ENCODE results near the gene ADARB1.

Gene ADARB1

GRCh38 chr21:45029948-45030681 lies 44.3 kb upstream of the ADARB1 start:
- TF ChIP-seq Cebpa-rat (IDR thresholded peaks at IDR 0.05) = no peak
- Histone ChIP-seq H3K4me1 (peaks cover 30 to 63% (median 51%) of the 10 kb centered on the region in 10 experiments), H3K4me2 (peak overlapping the region; percentile 74 to 97 (median 91)), H3K4me3 (no peak overlapping the region), H3K27ac (peak overlapping the region in 1 of 11 experiments; percentile 5; a peak in 1 of 22 replicates), H3K27me3 (peaks cover 0 to 38% (median 0%) of the 10 kb centered on the region in 11 experiments; a peak in 7 of 22 replicates), H3K9me3 (replicated peaks in 1 of 11) (peaks cover 2 to 11% (median 8%) of the 10 kb centered on the region in 11 experiments; a peak in 20 of 22 replicates), H3K36me3 (peaks cover 0 to 3% (median 0%) of the 10 kb centered on the region in 11 experiments; a peak in 2 of 22 replicates), H3K9ac (peak overlapping the region in 3 of 11 experiments; percentile 1 to 20 (median 3); a peak in 1 of 22 replicates), H4K20me1 (peaks cover 0 to 27% (median 0%) of the 10 kb centered on the region in 11 experiments; a peak in 6 of 22 replicates)

- H3K27ac ChIP-seq = peak overlapping the region in 5 of 11 experiments; percentile 13 to 51 (median 33); a peak in 7 of 22 replicates
- peak overlapping the region in 6 of 11 experiments; percentile 40 to 71 (median 45); a peak in 12 of 22 replicates for H3K9ac ChIP-seq
- peaks cover 0 to 27% (median 0%) of the 10 kb centered on the region in 11 experiments; a peak in 6 of 22 replicates for H4K20me1 ChIP-seq
- H3K9me3 ChIP-seq (replicated peaks in 1 of 11) = peaks cover 10 to 16% (median 15%) of the 10 kb centered on the region in 11 experiments
- H3K36me3 ChIP-seq = peaks cover 0 to 8% (median 0%) of the 10 kb centered on the region in 11 experiments; a peak in 3 of 22 replicates
- H3K4me2 ChIP-seq = peak overlapping the region; percentile 74 to 97 (median 91)
- H3K4me1 ChIP-seq = peaks cover 30 to 63% (median 51%) of the 10 kb centered on the region in 10 experiments
- H3K4me3 ChIP-seq = peak overlapping the region in 8 of 10 experiments; percentile 8 to 37 (median 28); a peak in 11 of 20 replicates
- H3K27me3 ChIP-seq = peaks cover 0 to 38% (median 0%) of the 10 kb centered on the region in 11 experiments; a peak in 7 of 22 replicates
- TF ChIP-seq Cebpa-rat (IDR thresholded peaks at IDR 0.05) = no peak
Measured at GRCh38 chr21:45030682-45031570, 43.5 kb upstream of the ADARB1 start.

- peak overlapping the region; percentile 74 to 97 (median 91) for H3K4me2 ChIP-seq
- H3K36me3 ChIP-seq = peaks cover 0 to 11% (median under 1%) of the 10 kb centered on the region in 11 experiments; a peak in 5 of 22 replicates
- H3K27ac ChIP-seq = peak overlapping the region in 5 of 11 experiments; percentile 13 to 51 (median 33); a peak in 6 of 22 replicates
- peaks cover 30 to 59% (median 51%) of the 10 kb centered on the region in 10 experiments for H3K4me1 ChIP-seq
- H4K20me1 ChIP-seq = peaks cover 0 to 27% (median 0%) of the 10 kb centered on the region in 11 experiments; a peak in 6 of 22 replicates
- peaks cover 18 to 24% (median 22%) of the 10 kb centered on the region in 11 experiments for H3K9me3 ChIP-seq (replicated peaks in 1 of 11)
- no peak for TF ChIP-seq Cebpa-rat (IDR thresholded peaks at IDR 0.05)
- peaks cover 0 to 38% (median 0%) of the 10 kb centered on the region in 11 experiments; a peak in 7 of 22 replicates for H3K27me3 ChIP-seq
- H3K4me3 ChIP-seq = peak overlapping the region in 6 of 10 experiments; percentile 17 to 37 (median 31); a peak in 8 of 20 replicates
- H3K9ac ChIP-seq = peak overlapping the region in 6 of 11 experiments; percentile 40 to 71 (median 45); a peak in 12 of 22 replicates
Measured at GRCh38 chr21:45031571-45032191, 42.7 kb upstream of the ADARB1 start.

DNA sequence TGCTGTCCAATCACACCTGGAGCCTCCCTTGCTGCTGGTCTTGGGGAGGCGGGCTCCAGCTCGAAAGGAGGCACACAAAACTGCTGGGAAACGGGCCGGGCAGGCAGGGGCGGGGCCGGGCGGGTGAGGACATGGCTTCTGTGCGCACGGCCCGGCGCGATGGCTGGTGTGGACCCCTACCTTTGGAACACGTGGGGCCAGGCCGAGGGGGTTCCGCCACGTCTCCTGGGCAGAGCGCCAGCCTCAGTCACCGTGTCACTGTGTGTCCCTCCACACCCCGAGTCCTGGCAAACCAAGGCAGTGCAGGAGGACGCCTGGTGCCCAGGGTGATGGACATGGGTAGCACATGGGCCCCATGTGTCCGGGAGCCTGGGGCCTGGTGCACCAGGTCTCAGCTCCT lies 42.0 kb upstream of the ADARB1 start:
- H3K4me2 ChIP-seq = peak overlapping the region in 8 of 11 experiments; percentile 80 to 97 (median 92); a peak in 15 of 22 replicates
- TF ChIP-seq Cebpa-rat (IDR thresholded peaks at IDR 0.05) = no peak

GRCh38 chr21:45032977-45033710 lies 41.2 kb upstream of the ADARB1 start:
- Histone ChIP-seq H4K20me1 (peaks cover 0 to 27% (median 0%) of the 10 kb centered on the region in 11 experiments; a peak in 6 of 22 replicates), H3K9me3 (replicated peaks in 1 of 11) (peaks cover 26 to 39% (median 37%) of the 10 kb centered on the region in 11 experiments), H3K36me3 (peaks cover 0 to 19% (median 5%) of the 10 kb centered on the region in 11 experiments; a peak in 6 of 22 replicates), H3K27me3 (peaks cover 0 to 38% (median 0%) of the 10 kb centered on the region in 11 experiments; a peak in 7 of 22 replicates), H3K9ac (0 out of 22 replicates have a peak overlapping the region, but pooled peaks of 1 of the 11 experiments have one; percentile 12), H3K27ac (no peak overlapping the region), H3K4me1 (peaks cover 33 to 59% (median 54%) of the 10 kb centered on the region in 10 experiments), H3K4me3 (no peak overlapping the region), H3K4me2 (peak overlapping the region; percentile 10 to 65 (median 29); a peak in 17 of 22 replicates)
- TF ChIP-seq Cebpa-rat (IDR thresholded peaks at IDR 0.05) = no peak

More for the DNA sequence above, 42.0 kb upstream of the ADARB1 start:
- Histone ChIP-seq H3K4me3 (no peak overlapping the region), H3K9me3 (replicated peaks in 1 of 11) (peaks cover 25 to 31% (median 29%) of the 10 kb centered on the region in 11 experiments), H3K9ac (peak overlapping the region in 1 of 11 experiments; percentile 48; a peak in 1 of 22 replicates), H4K20me1 (peaks cover 0 to 27% (median 0%) of the 10 kb centered on the region in 11 experiments; a peak in 6 of 22 replicates), H3K27me3 (peaks cover 0 to 38% (median 0%) of the 10 kb centered on the region in 11 experiments; a peak in 7 of 22 replicates), H3K4me1 (peaks cover 30 to 54% (median 51%) of the 10 kb centered on the region in 10 experiments), H3K27ac (no peak overlapping the region), H3K36me3 (peaks cover 0 to 17% (median 5%) of the 10 kb centered on the region in 11 experiments; a peak in 6 of 22 replicates)

DNA sequence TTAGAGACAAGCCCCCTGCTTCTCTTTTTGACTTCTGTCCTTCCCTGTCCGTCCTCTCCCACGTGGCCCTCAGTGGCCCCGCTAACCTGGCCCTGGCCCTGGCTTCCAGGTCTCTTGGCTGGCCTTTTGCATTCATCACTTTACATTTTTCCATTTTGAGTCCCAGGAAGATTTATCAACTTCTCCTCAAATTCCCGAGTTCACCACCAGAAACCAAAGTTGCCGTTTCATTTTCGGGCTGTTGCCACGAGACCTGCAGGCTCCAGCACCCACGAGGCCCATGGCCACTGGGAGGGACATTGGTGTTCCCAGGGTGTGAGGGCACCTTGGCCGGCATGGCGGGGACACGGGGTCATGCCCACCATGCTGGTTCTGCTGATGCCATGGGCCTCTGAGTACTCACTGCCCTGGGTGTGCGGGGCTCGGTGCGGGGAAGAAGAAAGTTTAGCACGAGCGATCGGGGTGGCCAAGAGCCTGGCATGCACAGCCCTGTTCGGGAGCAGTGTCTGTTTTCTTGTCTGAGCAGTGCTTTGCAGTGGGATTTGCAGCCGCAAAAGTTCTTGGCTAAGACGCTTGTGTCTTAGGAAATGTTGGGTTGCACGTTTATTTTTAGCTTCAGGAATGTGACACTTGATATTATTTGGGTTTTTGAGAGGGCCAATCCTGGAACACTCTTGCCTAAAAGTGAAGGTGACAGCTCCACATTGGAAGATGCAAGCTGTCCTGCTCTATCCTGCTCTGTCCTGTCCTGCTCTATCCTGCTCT lies 40.4 kb upstream of the ADARB1 start:
- TF ChIP-seq Cebpa-rat (IDR thresholded peaks at IDR 0.05) = no peak
- peak overlapping the region in 9 of 11 experiments; percentile 10 to 65 (median 28); a peak in 13 of 22 replicates for H3K4me2 ChIP-seq
- H3K4me1 ChIP-seq = peaks cover 39 to 68% (median 56%) of the 10 kb centered on the region in 10 experiments

More for the DNA sequence above, 40.4 kb upstream of the ADARB1 start:
- H3K9me3 ChIP-seq (replicated peaks in 1 of 11) = peaks cover 26 to 41% (median 38%) of the 10 kb centered on the region in 11 experiments
- H3K27me3 ChIP-seq = peaks cover 0 to 38% (median 0%) of the 10 kb centered on the region in 11 experiments; a peak in 7 of 22 replicates
- H4K20me1 ChIP-seq = peaks cover 0 to 26% (median 0%) of the 10 kb centered on the region in 11 experiments; a peak in 6 of 22 replicates
- no peak overlapping the region for H3K4me3 ChIP-seq
- peaks cover 0 to 19% (median 5%) of the 10 kb centered on the region in 11 experiments; a peak in 6 of 22 replicates for H3K36me3 ChIP-seq
- H3K9ac ChIP-seq = 0 out of 22 replicates have a peak overlapping the region, but pooled peaks of 1 of the 11 experiments have one; percentile 12
- no peak overlapping the region for H3K27ac ChIP-seq

Measured in BLaER1 treated with 17β-estradiol and CSF1 and Interleukin-3, amounts not matched to agents 10 nM and 100 nM (cell line).